Panc1 (cell line): ENCODE data around the gene SH3GLB2. TPM values are rescaled to one million over a fixed set of nuclear protein-coding genes. Genes with fewer than 3 reads are reported as not detected.

ENCODE experiments used
- ATAC-seq: fragments of 200-7000 bp; cut with Tn5 transposase; 2 replicates; pipeline ENCODE4 v1.9.1; 2020; ENCODE audit warnings: mild to moderate bottlenecking, moderate library complexity
- BruUV-seq: library from RNA; stranded (reverse); fragments of 400-500 nt; replicated peaks from 2 replicates; lab custom pipeline; 2021; lab: Mats Ljungman, UMichigan
- CTCF ChIA-PET: fragments of 300-600 bp; sonication (Branson Sonifier 250); formaldehyde crosslinking; loops from one replicate; lab custom pipeline; 2022; ENCODE audit warnings: antibody characterized with exemption; lab: Charles Lee
- POLR2A ChIA-PET: fragments of 300-600 bp; sonication (Branson Sonifier 250); formaldehyde crosslinking; loops from one replicate; lab custom pipeline; 2022; ENCODE audit warnings: antibody characterized with exemption; lab: Charles Lee
- DNase-seq: peaks from one replicate; pipeline ENCODE4 v3.0.0-alpha.2; 2010; ENCODE audit warnings: low read depth, low spot score
- H3K27ac ChIP-seq: 2 replicates; pipeline ENCODE4 v1.5.1; 2011; ENCODE audit warnings: mild to moderate bottlenecking, low read length, inconsistent platforms
- H3K27me3 ChIP-seq: fragments of 200-500 bp; sonication (Bioruptor generic); 2 replicates; pipeline ENCODE4 v1.6.0; 2014; ENCODE audit warnings: low read length, inconsistent platforms; ENCODE audit not compliant: control insufficient read depth, insufficient read depth
- H3K36me3 ChIP-seq: fragments of 200-500 bp; sonication (Bioruptor generic); 2 replicates; pipeline ENCODE4 v1.5.1; 2014; ENCODE audit warnings: inconsistent platforms, mild to moderate bottlenecking, low read length, moderate library complexity; ENCODE audit not compliant: control insufficient read depth, insufficient read depth
- H3K4me1 ChIP-seq: 2 replicates; pipeline ENCODE4 v1.5.1; 2011; ENCODE audit warnings: inconsistent platforms, mild to moderate bottlenecking, low read length, moderate library complexity; ENCODE audit not compliant: control insufficient read depth, insufficient read depth
- H3K4me3 ChIP-seq, 2 experiments: 2 replicates each; pipeline ENCODE4 v1.5.1; 2011 to 2012; ENCODE audit warnings: low read depth in 2 of 2, low read length in 2 of 2, mild to moderate bottlenecking in 2 of 2, inconsistent platforms in 1 of 2, moderate library complexity in 1 of 2
- H3K9me3 ChIP-seq: fragments of 200-500 bp; sonication (Bioruptor generic); 2 replicates; pipeline ENCODE4 v1.5.1; 2014; ENCODE audit warnings: low read depth, mild to moderate bottlenecking, inconsistent platforms, low read length, moderate library complexity; ENCODE audit not compliant: control insufficient read depth, insufficient read depth
- CTCF ChIP-seq: fragments of 450-650 bp; IDR thresholded peaks from 2 replicates; pipeline ENCODE4 v1.5.1; 2017; ENCODE audit warnings: mild to moderate bottlenecking
- POLR2AphosphoS5 ChIP-seq: IDR thresholded peaks from 2 replicates; pipeline ENCODE4 v1.6.1; 2012; ENCODE audit warnings: mild to moderate bottlenecking, low read depth, low read length, moderate library complexity
- REST ChIP-seq, 2 experiments: IDR thresholded peaks; 2 replicates each; pipeline ENCODE4 v1.6.1; 2011 to 2012; ENCODE audit warnings: low read depth in 2 of 2, control low read depth in 1 of 2, low read length in 1 of 2, mild to moderate bottlenecking in 1 of 2, moderate library complexity in 1 of 2; ENCODE audit not compliant: insufficient read depth in 1 of 2
- SIN3A ChIP-seq: IDR thresholded peaks from 2 replicates; pipeline ENCODE4 v1.6.1; 2012; ENCODE audit warnings: low read depth, mild to moderate bottlenecking, low read length, moderate library complexity, borderline replicate concordance; ENCODE audit not compliant: insufficient read depth
- TCF7L2 ChIP-seq: IDR thresholded peaks from 2 replicates; pipeline ENCODE4 v1.6.1; 2011; ENCODE audit warnings: mild to moderate bottlenecking, low read depth, low read length, inconsistent platforms
- in situ Hi-C: cut with HindIII; loops from 2 replicates; pipeline ENCODE4 v1.10.0; 2016; ENCODE audit warnings: low sequenced_read_pairs, low pct_unique_long_range_greater_than_20kb
- intact Hi-C: fragments of 100-400 bp; cut with micrococcal nuclease; formaldehyde crosslinking; loops from one replicate; pipeline ENCODE4 v1.10.0; 2022; ENCODE audit not compliant: unreplicated experiment
- total RNA-seq: library from RNA; stranded (reverse); gene quantifications from one replicate; pipeline ENCODE4 v1.2.1, GENCODE V29; 2021; ENCODE audit not compliant: unreplicated experiment

Gene SH3GLB2
- total RNA-seq, 1 experiment from 2014 or later: 68.3 TPM

- Histone ChIP-seq H3K9me3 (no peaks in the 10 kb centered on the region), H3K27ac (no peak overlapping the region), H3K27me3 (no peaks in the 10 kb centered on the region), H3K4me1 (no peaks in the 10 kb centered on the region), H3K4me3 (no peak overlapping the region), H3K36me3 (peaks cover 3% of the 10 kb centered on the region; the same call in 1 of the 2 replicates)
- in situ Hi-C loops: no loop called here
- ChIA-PET POLR2A (no interaction called here), CTCF (no interaction called here)
- ATAC-seq (no peak), DNase-seq (no peak)
- intact Hi-C loops: no loop called here
- no TSS peak for BruUV-seq
- no peak for TF ChIP-seq CTCF
- no peak for TF ChIP-seq SIN3A
- no peak for TF ChIP-seq POLR2AphosphoS5
- no peak for TF ChIP-seq TCF7L2
- TF ChIP-seq REST (IDR thresholded peaks at IDR 0.05; ENCODE audit: insufficient read depth in 1 of 2, low read depth in 2 of 2, low read length in 1 of 2): no peak
These were observed 28.4 kb downstream of the SH3GLB2 start for GRCh38 chr9:128999581-129000206.

- no peaks in the 10 kb centered on the region for H3K4me1 ChIP-seq
- DNase-seq (no peak), ATAC-seq (no peak)
- no TSS peak for BruUV-seq
- no peaks in the 10 kb centered on the region for H3K9me3 ChIP-seq
- CTCF ChIA-PET: no interaction called here
- no peak overlapping the region for H3K27ac ChIP-seq
- H3K27me3 ChIP-seq: no peaks in the 10 kb centered on the region
- TF ChIP-seq POLR2AphosphoS5 (no peak), SIN3A (no peak), REST (IDR thresholded peaks at IDR 0.05; ENCODE audit: insufficient read depth in 1 of 2, low read depth in 2 of 2, low read length in 1 of 2) (no peak), TCF7L2 (no peak), CTCF (no peak)
- POLR2A ChIA-PET: no interaction called here
- in situ Hi-C loops: no loop called here
- H3K4me3 ChIP-seq: no peak overlapping the region
- intact Hi-C loops: no loop called here
- peaks cover 7% of the 10 kb centered on the region for H3K36me3 ChIP-seq
These were observed 29.7 kb downstream of the SH3GLB2 start for GRCh38 chr9:128998462-128998861.
